DMS114 treated with DMSO at 0.1 percent for 48 hours (cell line): ENCODE measurements around the gene PNPLA6.
"Not testable (repeated sequence)": the region's sequence is repeated elsewhere in the genome, so short reads cannot be mapped to it uniquely, and the experiment has no call there.

Experiments used
- DNase-seq: peaks from one replicate; lab custom pipeline; 2025; ENCODE audit not compliant: unreplicated experiment; lab: John Stamatoyannopoulos, UW

Gene PNPLA6

GRCh38 chr19:7529610-7530490 is 5.7 kb upstream of the PNPLA6 start:
- no peak for DNase-seq

GRCh38 chr19:7533281-7533885 is 2.1 kb upstream of the PNPLA6 start:
- DNase-seq = peak; percentile 28

GRCh38 chr19:7533925-7534480 is 1.5 kb upstream of the PNPLA6 start:
- peak; percentile 38 for DNase-seq

- DNase-seq = peak; percentile 55
Measured at GRCh38 chr19:7534531-7535046, 928 bp upstream of the PNPLA6 start.

GRCh38 chr19:7535998-7536695 is 630 bp downstream of the PNPLA6 start:
- no peak for DNase-seq

- DNase-seq = not testable (repeated sequence)
Measured at GRCh38 chr19:7538990-7539389, 3.5 kb downstream of the PNPLA6 start.

GRCh38 chr19:7539827-7540425 is 4.4 kb downstream of the PNPLA6 start:
- DNase-seq = no peak

GRCh38 chr19:7540761-7541474 is 5.4 kb downstream of the PNPLA6 start:
- no peak for DNase-seq

GRCh38 chr19:7541475-7541824 is 5.9 kb downstream of the PNPLA6 start:
- DNase-seq = no peak

GRCh38 chr19:7541828-7542443 is 6.4 kb downstream of the PNPLA6 start:
- no peak for DNase-seq

- DNase-seq = no peak
Measured at GRCh38 chr19:7542556-7543348, 7.2 kb downstream of the PNPLA6 start.

- DNase-seq = no peak
Measured at GRCh38 chr19:7544626-7545025, 9.1 kb downstream of the PNPLA6 start.

- no peak for DNase-seq
Measured at GRCh38 chr19:7545300-7545699, 9.8 kb downstream of the PNPLA6 start.

- DNase-seq = no peak
Measured at GRCh38 chr19:7545904-7546303, 10.4 kb downstream of the PNPLA6 start.

GRCh38 chr19:7547159-7547558 is 11.6 kb downstream of the PNPLA6 start:
- no peak for DNase-seq

- no peak for DNase-seq
Measured at GRCh38 chr19:7549429-7550148, 14.1 kb downstream of the PNPLA6 start.

- no peak for DNase-seq
Measured at GRCh38 chr19:7550169-7550770, 14.8 kb downstream of the PNPLA6 start.
